IPS-20b (cell line): Measurements from ENCODE around the gene ABCF2.

Experiments
- H3K27ac ChIP-seq: one replicate; pipeline ENCODE4 v1.5.1; 2013; ENCODE audit warnings: low read length
- H3K27me3 ChIP-seq: 2 replicates; pipeline ENCODE4 v1.6.1; 2013; ENCODE audit warnings: mild to moderate bottlenecking, low read length, inconsistent platforms; ENCODE audit not compliant: insufficient read depth
- H3K36me3 ChIP-seq: 2 replicates; pipeline ENCODE4 v1.6.1; 2013; ENCODE audit warnings: low read depth, mild to moderate bottlenecking, inconsistent platforms, low read length, moderate library complexity; ENCODE audit not compliant: insufficient read depth
- H3K4me1 ChIP-seq: 2 replicates; pipeline ENCODE4 v1.6.1; 2013; ENCODE audit warnings: mild to moderate bottlenecking, control low read depth, inconsistent platforms, low read length, moderate library complexity; ENCODE audit not compliant: insufficient read depth
- H3K4me3 ChIP-seq: 2 replicates; pipeline ENCODE4 v1.5.1; 2013; ENCODE audit warnings: mild to moderate bottlenecking, low read length, inconsistent platforms
- H3K9ac ChIP-seq: 2 replicates; pipeline ENCODE4 v1.6.1; 2013; ENCODE audit warnings: low read depth, mild to moderate bottlenecking, inconsistent platforms, low read length, moderate library complexity
- H3K9me3 ChIP-seq: 2 replicates; pipeline ENCODE4 v1.6.1; 2013; ENCODE audit warnings: mild to moderate bottlenecking, low read depth, low read length, inconsistent platforms; ENCODE audit not compliant: insufficient read depth

Gene ABCF2

DNA sequence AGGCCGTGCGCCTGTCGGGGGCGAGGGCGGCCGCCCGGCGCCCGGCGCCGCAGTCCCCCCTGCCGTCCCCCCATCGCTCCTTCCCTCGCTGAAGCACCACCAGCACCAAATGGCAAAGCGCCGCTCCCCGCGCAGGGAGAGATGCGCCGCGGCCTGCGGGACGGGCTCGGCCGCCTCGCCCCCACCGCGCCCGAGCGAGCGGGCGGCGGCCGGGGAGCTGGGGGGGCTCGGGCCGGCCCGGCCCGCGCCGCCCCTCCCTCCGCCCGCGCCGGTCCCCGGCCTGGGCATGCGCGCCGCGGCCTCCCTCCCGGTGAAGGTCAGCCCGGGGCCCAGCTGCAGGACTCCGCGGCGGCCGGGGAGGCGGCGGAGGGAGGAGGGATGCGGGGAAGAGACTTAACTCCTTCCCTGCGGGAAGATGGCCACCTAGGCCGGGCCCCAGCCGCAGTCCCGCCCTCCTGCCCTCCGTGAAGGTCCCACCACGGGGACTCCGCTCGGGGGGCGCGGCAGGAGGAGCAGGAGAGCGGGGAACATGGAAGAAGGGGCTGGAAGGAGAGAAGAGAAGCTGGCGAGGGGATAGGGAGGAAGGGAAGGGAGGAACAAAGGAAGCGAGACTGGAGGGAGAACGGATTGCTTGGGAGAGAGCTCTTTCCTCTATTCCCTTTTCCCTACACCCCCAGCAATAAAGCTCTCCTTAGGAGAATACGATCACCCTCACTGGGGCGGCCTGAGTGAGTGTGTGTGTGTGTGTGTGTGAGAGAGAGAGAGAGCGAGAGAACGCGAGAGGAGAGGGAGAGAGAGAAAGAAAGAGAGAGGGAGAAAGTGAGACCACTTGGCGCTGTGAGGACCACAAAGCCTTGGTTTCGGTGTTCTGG lies 24.9 kb upstream of the ABCF2 start:
- Histone ChIP-seq H3K9ac (peak overlapping the region; percentile 83), H3K4me1 (peaks cover 22% of the 10 kb centered on the region), H3K4me3 (peak overlapping the region; percentile 85), H3K27ac (peak overlapping the region; percentile 76), H3K36me3 (no peaks in the 10 kb centered on the region), H3K9me3 (no peaks in the 10 kb centered on the region), H3K27me3 (peaks cover 87% of the 10 kb centered on the region)

DNA sequence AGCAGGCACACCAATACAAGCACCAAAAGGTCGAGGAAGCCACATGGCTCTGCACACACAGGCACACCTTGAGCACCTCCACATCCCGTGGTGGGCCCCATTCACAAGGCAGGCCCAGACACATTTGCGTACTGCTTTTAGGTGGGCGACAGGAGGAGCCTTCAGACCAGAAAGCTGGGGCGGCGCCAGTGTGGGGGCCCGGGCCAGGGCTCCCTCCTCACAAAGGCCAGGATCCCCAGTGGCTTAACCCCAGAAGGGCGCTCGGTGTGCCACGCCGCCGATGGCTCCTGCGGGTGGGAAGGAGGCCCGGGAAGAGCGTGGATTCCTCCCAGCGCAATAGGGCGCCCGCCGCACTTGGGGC lies 24.3 kb upstream of the ABCF2 start:
- Histone ChIP-seq H3K4me3 (peak overlapping the region; percentile 61; the same call in 1 of the 2 replicates), H3K27ac (no peak overlapping the region), H3K9ac (peak overlapping the region; percentile 51; the same call in 1 of the 2 replicates), H3K27me3 (peaks cover 87% of the 10 kb centered on the region), H3K36me3 (no peaks in the 10 kb centered on the region), H3K4me1 (peaks cover 22% of the 10 kb centered on the region), H3K9me3 (no peaks in the 10 kb centered on the region)

DNA sequence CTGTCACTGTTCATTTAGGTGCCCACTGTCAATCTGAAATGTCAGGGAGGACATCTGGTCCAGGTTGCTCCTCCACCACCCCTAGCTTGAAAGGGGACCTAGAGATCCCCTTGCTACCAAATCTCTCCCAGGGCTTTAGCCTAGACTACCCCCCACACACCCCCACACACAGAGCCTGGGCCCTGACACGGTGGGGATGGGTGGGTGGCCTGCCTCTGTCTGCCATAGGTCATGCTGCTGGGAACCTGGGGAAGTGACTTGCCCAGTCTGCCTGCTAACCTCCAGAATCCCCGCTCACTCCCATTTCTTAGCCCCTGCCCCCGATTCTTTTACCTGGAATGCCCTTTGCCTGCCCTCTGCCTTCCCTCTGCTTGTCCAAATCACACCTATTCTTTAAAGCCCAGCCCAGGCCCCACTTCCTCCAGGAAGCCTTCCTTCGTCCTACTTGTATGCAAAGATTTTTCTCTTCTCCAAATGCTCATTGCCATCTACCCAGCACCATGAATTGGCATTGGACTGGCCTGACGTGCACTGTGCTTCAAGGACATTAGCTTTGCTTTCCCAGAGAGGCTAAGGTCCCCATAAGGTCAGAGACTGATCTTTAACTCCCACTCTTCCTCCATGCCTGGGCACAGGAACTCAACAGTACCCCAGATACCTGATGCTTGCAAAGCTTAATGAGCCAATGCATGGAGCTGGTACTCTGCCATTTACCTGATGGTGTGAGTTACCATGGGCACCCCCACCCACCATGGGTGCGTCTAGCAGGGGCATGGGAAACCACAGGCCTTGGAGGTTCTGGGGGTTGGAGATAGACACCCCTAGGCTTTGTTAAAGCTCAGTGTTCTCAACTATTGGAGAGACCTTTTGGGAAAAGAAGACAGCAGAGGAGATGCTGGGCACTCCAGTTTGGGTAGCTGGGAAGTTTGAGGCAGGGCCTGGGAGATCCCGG lies 23.5 kb upstream of the ABCF2 start:
- H3K4me3 ChIP-seq = peak overlapping the region; percentile 61
- H3K9me3 ChIP-seq = no peaks in the 10 kb centered on the region
- H3K9ac ChIP-seq = peak overlapping the region; percentile 51; the same call in 1 of the 2 replicates
- H3K27me3 ChIP-seq = peaks cover 93% of the 10 kb centered on the region
- peaks cover 22% of the 10 kb centered on the region for H3K4me1 ChIP-seq
- H3K27ac ChIP-seq = no peak overlapping the region
- H3K36me3 ChIP-seq = no peaks in the 10 kb centered on the region

DNA sequence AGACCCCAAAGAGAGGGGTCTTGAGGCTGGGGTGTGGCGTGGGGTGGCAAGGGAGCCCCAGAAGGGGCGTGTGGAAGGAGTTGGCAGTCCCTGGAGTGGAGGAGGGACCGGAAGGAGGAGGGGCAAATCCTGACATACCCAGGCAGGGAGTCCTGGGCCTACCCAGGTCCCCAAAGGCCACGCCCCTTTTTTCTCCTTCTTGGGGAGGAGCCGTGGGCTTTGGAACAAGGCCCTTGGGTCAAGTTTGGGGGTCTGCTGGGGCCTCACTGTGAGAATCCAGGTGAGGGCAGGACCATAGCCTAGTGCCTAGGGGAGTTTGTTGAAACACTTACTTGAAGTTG lies 22.7 kb upstream of the ABCF2 start:
- H3K4me1 ChIP-seq = peaks cover 26% of the 10 kb centered on the region
- no peaks in the 10 kb centered on the region for H3K36me3 ChIP-seq
- no peak overlapping the region for H3K9ac ChIP-seq
- no peak overlapping the region for H3K27ac ChIP-seq
- peak overlapping the region; percentile 60; the same call in 1 of the 2 replicates for H3K4me3 ChIP-seq
- no peaks in the 10 kb centered on the region for H3K9me3 ChIP-seq
- peaks cover 92% of the 10 kb centered on the region for H3K27me3 ChIP-seq

DNA sequence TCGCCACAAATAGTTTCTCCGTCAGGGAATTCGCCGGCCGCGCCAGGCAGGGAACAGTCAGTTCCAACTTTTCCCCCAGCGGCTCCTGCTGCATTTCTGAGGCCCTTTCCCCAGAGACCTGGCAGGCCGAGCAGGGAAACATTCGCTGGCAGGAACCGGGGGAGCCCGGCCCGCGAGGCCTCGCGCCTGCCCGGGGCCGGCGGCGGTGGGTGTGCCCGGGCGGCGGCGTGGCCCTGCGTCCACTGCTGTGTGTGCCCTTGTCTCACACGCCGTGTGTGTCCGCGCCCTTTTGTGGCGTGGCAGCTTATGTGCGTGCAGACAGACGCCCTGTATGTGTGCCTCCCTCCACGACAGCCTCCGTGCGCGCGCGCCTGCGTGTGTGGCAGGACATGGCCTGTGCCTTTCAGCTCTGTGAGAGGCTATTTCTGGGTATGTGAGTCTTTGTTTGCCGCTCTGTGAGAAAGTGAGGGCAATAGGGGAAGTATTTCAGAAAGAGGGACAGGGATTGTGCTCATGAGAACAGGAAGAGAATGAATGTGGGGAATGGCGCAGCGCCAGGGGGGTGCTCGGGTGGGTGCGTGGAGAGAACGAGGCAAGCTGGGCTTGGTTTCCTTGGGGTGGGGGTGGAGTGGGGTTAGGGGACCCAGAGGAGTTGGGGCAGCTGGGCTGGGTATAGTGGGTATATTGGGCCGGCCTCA lies 22.2 kb upstream of the ABCF2 start:
- H3K4me3 ChIP-seq = peak overlapping the region; percentile 60
- no peak overlapping the region for H3K27ac ChIP-seq
- H3K36me3 ChIP-seq = no peaks in the 10 kb centered on the region
- H3K4me1 ChIP-seq = peaks cover 29% of the 10 kb centered on the region
- no peak overlapping the region for H3K9ac ChIP-seq
- peaks cover 92% of the 10 kb centered on the region for H3K27me3 ChIP-seq
- H3K9me3 ChIP-seq = no peaks in the 10 kb centered on the region

DNA sequence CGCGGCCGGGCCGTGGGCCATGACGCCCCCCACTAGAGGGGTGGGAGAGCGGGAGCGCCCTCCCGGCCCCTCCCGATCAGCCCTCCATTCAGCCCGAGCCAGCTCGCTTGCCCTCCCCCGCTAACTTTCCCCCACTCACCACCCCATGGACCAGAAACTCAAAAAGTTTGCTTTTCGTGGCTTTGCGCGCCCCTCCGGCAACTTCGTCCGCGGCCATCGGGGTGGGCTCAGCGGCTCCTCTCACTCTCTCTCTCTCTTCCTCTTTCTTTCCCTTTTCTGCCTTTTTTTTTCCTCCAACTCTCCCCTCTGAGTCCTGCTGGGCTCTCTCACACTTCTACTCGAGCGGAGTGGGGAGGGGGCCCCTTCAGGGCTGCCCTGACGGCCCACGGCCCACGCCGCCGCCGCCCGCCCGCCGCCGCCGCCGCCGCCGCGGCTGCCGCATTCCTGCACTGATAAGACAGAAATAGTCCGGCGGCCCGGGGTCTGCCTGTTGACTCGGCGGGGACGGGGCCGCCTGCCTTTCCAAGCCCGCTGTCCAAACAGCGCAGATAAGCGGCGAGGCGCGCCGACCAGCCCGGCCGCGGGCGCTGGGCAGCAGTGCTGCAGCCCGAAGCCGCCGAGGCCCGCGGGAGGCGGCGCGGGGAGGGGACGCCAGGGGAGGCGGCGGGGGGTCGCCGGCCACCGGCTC lies 21.5 kb upstream of the ABCF2 start, which contains the start of gene SMARCD3:
SMARCD3 (minus strand) TSS at position 349 of the 688 bp plus-strand sequence; CDS start at position 217, 132 bp downstream.
- Histone ChIP-seq H3K4me1 (peaks cover 29% of the 10 kb centered on the region), H3K27ac (no peak within 1 kb of the TSS), H3K9me3 (no peaks in the 10 kb centered on the region), H3K27me3 (peaks cover 92% of the 10 kb centered on the region), H3K36me3 (no peaks in the 10 kb centered on the region), H3K9ac (0 out of 2 replicates have a peak within 1 kb of the TSS, but pooled peaks have one; percentile 11), H3K4me3 (peak within 1 kb of the TSS; percentile 64)

DNA sequence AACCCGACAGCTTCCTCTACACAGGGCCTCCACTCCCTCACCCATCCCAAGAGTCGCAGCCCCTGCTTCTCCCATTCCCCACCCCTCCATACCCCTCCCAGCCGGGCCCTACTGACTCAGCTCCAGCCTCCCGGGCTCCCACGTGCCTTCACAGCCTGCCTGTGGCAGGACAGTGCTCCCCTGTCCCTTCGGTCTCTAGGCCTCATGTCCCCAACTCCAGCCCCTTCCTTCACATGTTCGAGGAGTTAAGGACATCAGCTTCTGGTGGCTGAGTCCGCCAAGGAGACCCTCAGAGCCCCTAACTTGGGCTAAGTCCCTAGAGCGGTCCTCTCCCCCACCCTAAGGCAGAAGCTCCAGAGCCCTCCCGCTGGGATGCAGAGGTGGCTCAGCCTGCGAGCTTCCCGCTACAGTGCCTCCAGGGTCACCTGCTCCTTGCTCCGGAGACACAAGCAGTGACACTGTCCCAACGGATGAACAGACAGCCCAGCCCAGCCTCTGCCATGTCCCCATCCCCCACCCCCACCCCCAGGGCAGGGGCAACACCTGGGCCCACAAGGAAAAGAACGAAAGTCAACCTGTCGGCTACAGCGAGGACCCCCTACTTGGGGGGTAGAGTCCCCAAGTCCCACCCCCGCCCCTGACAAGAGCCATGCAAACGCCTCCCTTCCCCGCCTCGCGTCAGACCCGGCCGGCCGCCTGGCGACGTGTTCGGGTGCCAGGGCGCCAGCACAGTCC lies 20.8 kb upstream of the ABCF2 start:
- peak overlapping the region; percentile 64; the same call in 1 of the 2 replicates for H3K4me3 ChIP-seq
- no peaks in the 10 kb centered on the region for H3K9me3 ChIP-seq
- no peak overlapping the region for H3K27ac ChIP-seq
- H3K9ac ChIP-seq = 0 out of 2 replicates have a peak overlapping the region, but pooled peaks have one; percentile 11
- H3K27me3 ChIP-seq = peaks cover 85% of the 10 kb centered on the region
- H3K4me1 ChIP-seq = peaks cover 27% of the 10 kb centered on the region
- no peaks in the 10 kb centered on the region for H3K36me3 ChIP-seq

DNA sequence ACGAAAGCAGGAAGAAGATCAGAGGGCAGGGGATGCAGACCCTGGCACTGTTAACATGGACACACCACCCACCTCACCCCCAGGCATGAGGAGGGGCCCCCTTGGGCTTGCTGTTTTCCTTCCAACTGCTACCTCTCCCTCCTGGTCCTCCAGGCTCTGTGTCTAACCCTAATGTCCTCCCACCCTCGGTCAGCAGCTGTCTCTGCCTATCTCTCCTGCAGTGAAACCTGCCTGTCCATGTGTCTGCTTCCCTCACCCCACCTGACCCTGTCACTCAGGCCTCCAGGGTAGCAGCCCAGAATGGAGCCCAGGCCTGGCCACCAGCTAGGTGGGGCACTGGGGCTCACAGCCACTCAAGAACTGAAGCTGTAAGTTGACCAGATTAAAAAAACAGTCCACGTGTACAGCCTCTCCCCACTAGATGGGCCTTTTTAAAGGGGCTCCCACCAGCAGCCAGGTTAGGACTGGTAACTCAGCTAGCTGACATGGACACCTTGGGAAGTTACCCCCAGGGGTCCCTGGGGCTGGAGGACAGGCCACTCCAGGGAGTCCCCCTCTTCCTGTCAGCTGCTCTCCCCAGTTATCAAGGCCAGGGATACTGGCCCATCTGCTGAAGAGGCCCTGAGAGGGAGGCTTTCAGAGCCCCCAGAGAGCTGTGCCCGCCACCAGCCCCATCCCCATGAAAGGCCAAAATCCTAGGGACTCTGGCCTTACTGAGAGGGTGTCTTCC lies 20.0 kb upstream of the ABCF2 start:
- Histone ChIP-seq H3K4me1 (peaks cover 21% of the 10 kb centered on the region), H3K4me3 (peak overlapping the region; percentile 64; the same call in 1 of the 2 replicates), H3K9ac (no peak overlapping the region)

DNA sequence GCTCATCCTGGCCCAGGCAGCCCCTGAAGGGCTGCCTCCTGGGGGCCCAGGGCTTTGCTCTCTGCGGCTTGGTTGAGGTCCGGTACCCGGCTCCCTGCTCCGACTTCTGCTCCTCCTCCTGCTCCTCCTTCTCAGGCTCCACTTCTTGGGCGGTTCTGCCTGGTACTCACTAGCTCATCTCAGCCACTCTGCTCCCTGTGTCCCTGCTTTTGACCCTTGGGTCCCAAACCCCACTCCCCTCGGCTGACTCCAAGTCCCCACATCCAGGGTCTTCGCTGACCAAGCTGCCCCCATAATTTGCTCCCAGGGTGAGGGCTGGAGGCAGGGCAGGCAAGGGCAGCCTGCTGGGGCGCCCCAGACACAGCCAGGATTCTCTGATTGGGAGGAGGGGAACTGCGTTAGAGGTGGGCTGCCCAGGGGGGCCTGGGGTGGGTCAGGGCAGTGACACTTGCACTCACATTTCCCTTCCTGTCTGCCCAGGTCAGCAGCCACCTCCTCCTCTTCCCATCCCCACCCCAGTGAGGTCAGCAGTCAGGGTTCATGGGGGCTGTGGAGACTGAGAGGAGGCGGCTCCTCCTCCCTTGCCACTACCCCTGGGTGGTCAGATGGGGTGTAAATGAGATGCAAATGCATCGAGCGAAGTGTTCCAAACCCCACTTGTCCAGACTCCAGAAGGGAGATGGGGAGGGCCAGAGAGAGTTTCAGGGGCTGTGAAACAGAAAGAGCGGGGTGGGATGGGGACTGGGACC lies 19.3 kb upstream of the ABCF2 start:
- H3K9ac ChIP-seq = no peak overlapping the region
- H3K27me3 ChIP-seq = peaks cover 84% of the 10 kb centered on the region
- H3K4me3 ChIP-seq = peak overlapping the region; percentile 51; the same call in 1 of the 2 replicates
- H3K9me3 ChIP-seq = no peaks in the 10 kb centered on the region
- no peak overlapping the region for H3K27ac ChIP-seq
- H3K36me3 ChIP-seq = no peaks in the 10 kb centered on the region
- H3K4me1 ChIP-seq = peaks cover 21% of the 10 kb centered on the region

More for the DNA sequence above, 20.0 kb upstream of the ABCF2 start:
- H3K27ac ChIP-seq = no peak overlapping the region
- peaks cover 85% of the 10 kb centered on the region for H3K27me3 ChIP-seq
- H3K9me3 ChIP-seq = no peaks in the 10 kb centered on the region
- no peaks in the 10 kb centered on the region for H3K36me3 ChIP-seq
